GM21360 (cell line): ENCODE measurements around the gene TMEM54.

Experiments used
- ATAC-seq: cut with Tn5 transposase; IDR thresholded peaks from one replicate; pipeline ENCODE4 v1.9.1; 2021; ENCODE audit warnings: mild to moderate bottlenecking, moderate library complexity; ENCODE audit not compliant: unreplicated experiment

TMEM54 gene, protein sequence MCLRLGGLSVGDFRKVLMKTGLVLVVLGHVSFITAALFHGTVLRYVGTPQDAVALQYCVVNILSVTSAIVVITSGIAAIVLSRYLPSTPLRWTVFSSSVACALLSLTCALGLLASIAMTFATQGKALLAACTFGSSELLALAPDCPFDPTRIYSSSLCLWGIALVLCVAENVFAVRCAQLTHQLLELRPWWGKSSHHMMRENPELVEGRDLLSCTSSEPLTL

GRCh38 chr1:32900956-32901822 is at the start of gene TMEM54:
Gene TMEM54 (minus strand): TSS chr1:32901389. CDS start chr1:32901238, 151 bp downstream.
- no peak for ATAC-seq

- ATAC-seq, result no peak
Measured at GRCh38 chr1:32949519-32949918, 48.3 kb upstream of the TMEM54 start.

- ATAC-seq, result no peak
Measured at GRCh38 chr1:32948905-32949304, 47.7 kb upstream of the TMEM54 start.

DNA sequence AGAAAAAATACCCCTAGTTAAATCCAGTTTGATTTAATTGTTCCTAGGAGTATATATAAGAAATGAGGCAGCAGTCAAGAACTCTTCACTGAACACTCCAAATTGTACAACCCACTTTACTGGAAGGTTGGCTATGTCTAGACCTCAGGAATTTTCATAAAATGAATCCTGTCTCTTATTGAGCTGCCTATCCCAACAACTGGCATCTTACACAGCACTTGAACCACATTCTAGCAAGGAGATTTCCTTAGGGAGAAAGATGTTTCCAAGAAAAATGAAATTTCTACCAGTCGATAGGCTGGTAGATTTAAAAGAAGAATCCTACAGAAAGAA is 47.2 kb upstream of the TMEM54 start:
- ATAC-seq, result no peak

- ATAC-seq, result no peak
Measured at GRCh38 chr1:32947669-32948389, 46.6 kb upstream of the TMEM54 start.

GRCh38 chr1:32946413-32946812 is 45.2 kb upstream of the TMEM54 start:
- ATAC-seq, result no peak

GRCh38 chr1:32944180-32944579 is 43.0 kb upstream of the TMEM54 start:
- no peak for ATAC-seq

DNA sequence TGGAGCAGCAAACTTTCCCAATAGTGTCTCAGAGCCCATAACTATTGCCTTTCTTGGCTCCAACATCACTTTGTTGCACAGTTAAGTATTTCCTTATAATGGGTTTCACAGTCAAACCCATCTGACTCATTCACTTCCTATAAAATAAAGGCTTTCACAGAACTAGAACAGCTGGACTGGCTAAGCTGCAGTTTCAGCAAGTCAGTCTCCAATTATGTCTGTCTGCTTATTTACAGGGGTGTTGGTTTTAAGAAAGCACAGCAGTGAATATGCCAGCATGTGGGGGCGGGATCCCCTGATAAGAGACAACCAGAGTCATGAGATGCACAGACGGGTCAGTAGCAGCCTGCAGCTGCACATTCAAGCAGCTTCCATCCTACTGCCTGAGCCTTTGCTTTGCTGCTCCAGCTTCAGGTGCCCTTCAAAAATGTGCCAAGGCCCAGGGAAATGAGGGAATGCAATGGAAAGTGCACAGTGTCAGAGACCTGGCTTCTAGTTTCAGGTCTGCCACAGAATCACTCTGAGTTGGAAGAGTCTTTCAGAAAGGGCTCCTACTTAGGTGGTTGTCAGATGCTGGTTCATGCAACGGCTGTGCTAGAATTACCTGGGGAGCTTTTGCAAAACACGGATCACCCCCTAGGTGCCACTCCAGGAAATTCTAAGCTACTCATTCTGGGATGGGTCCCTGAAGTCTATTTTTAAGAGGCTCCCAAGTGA is 38.6 kb upstream of the TMEM54 start:
- ATAC-seq, result no peak

DNA sequence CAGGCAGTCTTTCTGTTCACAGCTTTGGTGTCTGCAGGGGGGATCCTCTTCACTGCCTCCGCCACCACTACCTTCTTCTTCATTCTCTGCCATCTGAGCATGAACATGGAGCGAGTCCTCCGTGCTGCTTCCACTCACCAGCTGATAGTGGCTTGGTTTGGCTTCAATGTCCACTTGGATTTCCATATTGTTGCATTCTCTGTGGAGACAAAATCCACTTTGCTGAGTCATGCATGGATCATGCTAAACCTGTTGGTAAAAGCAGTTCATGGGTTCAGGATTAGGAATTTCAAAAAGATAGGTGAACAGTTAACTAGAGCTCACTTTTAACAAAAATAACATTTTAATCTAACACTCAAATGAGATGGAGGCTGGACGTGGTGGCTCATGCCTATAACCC is 35.9 kb upstream of the TMEM54 start:
- ATAC-seq, result no peak

DNA sequence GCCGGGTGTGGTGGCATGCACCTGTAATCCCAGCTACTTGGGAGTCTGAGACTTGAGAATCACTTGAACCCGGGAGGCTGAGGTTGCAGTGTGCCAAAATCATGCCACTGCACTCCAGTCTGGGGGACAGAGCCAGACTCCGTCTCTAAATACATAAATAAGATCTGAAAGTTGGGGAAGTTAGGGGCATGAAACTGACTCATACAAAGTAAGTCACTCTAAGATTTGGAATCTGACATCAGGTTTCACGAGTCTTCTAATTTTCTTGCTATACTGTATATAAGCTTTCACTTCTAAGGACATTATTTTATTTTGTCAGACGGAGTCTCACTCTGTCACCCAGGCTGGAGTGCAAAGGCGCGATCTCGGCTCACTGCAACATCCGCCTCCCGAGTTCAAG is 33.3 kb upstream of the TMEM54 start:
- ATAC-seq, result no peak

- ATAC-seq, result no peak
Measured at GRCh38 chr1:32933742-32934322, 32.6 kb upstream of the TMEM54 start.

DNA sequence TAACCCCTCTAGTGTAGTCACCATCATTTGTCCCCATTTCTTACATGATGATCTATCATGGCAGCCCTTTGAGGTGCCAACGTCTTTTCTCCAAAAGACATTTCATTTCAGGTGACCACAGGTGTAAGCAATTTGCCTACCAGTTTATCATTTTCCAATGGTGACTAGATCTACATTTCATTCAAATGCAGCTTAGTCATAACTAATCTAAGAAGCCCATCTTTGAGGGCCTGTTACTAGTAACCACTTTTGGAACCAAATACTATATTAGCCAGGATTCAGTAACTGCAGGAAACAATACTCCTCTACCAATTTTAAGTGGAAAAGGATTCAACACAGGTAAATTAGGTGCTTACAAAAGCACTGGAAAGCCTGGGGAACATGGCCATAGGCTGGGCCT is 30.6 kb upstream of the TMEM54 start:
- ATAC-seq, result no peak

DNA sequence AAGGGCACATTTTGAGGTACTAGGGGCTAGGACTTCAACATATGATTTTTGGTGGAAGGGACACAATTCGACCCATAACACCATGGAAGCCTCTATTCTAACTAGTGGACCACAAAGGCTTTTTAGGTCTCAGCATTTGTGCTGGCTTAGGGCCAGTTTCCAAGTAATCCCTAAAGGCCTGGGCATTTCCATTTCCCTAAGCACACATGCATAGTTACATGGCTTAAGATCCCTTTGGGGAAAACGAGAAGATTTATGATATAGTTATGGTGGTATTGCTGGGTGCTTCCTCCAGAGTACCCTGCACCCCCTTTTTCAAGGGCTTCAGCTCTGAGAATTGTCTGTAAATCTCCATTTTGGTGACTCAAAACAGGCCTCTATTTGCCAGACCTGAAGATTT is 28.2 kb upstream of the TMEM54 start:
- ATAC-seq, result no peak

DNA sequence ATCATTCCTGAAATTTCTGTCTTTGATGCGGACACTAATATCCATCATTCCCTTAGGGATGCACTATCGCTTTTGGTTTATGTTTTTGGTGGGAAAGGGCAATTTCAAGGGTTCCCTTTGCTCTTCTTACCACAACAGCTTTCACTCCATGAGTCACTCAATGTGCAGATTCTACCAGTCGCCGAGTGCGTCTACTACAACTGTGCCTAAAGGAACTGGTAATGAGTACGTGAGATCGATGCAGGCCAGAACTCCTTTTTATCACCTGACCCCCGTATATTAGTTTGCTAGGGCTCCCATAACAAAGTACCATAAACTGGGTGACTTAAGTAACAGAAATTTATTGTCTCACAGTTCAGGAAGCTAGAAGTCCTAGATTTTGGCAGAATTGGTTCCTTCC is 27.5 kb upstream of the TMEM54 start:
- ATAC-seq, result no peak

DNA sequence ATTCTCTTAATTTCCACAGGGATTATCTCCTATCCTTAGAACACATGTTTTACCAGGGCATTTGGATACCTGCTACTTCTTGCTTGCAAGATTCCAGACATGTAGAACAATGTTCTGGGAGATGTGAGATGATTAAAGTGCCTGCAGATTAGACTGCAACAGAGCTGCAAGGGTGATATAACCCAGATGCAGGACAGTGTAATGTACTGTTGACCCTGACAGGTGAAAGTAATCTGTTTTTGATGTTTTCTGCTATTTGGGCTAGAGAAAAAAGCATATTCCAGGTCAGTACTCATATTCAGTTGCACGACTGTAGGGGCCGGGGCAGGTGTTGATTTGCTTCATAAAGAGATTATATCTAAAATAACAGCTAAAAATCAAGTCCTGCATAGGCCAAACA is 27.1 kb upstream of the TMEM54 start:
- ATAC-seq, result no peak

DNA sequence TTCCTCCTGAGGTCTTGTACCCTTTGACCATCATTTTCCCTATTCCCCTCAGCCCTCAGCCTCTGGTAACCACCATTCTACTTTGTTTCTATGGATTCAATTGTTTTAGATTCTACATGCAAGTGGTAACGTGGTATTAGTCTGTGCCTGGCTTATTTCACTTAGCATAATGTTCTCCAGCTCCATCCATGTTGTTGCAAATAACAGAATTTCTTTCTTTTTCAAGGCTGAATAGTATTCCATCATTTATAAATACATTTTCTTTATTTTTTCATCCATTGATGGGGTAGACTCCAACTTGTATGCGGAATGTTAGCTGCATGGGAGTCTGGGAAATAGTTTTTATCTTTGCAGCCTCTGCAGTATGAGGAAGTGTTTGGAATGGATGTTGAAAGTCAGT is 26.3 kb upstream of the TMEM54 start:
- ATAC-seq, result no peak

GRCh38 chr1:32926562-32926961 is 25.4 kb upstream of the TMEM54 start:
- ATAC-seq, result no peak

DNA sequence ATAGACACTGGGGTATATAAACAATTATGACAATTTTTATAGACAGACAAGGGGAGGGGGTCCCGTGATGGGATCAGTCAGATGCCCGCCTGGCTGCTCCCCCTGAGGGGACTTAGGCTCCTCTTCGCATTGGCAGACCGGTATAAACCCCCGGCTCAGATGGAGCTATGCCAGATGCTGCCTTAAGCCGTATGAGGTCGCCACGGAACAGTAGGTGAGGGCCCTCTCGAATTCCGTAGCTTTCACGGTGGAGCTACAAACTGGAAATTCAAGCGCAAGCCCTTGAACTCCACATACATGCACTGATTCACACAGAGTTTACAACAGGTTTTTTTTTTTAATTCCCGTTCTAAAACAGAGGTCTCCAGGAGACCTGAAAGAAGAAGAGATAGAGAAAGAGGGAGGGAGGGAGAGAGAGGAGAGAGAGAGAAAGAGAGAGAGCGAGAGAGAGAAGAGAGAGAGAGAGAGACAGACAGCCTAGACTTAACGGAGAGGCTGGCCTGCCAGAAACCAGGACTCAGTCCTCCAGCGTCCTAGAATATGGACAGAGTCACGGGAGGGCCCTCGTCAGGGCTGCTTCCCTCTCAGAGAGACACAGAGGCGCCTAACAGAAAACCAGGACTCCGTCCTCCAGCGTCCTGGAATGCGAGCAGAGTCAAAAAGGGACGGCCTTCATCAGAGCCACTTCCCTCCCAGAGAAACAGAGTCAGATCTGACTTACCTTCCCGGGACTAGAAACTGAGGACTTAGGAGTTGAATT is 24.4 kb upstream of the TMEM54 start:
- no peak for ATAC-seq

- ATAC-seq, result no peak
Measured at GRCh38 chr1:32924881-32925344, 23.7 kb upstream of the TMEM54 start.

GRCh38 chr1:32920833-32921232 is 19.6 kb upstream of the TMEM54 start:
- no peak for ATAC-seq
